HEK293T (cell line): ENCODE results near the gene SSNA1.

Experiments
- ELF4 ChIP-seq: fragments of 450-650 bp; IDR thresholded peaks from 2 replicates; pipeline ENCODE4 v1.6.1; 2017; ENCODE audit warnings: antibody characterized with exemption
- ZNF384 ChIP-seq: fragments of 450-650 bp; IDR thresholded peaks from 2 replicates; pipeline ENCODE4 v1.6.1; 2016

DNA sequence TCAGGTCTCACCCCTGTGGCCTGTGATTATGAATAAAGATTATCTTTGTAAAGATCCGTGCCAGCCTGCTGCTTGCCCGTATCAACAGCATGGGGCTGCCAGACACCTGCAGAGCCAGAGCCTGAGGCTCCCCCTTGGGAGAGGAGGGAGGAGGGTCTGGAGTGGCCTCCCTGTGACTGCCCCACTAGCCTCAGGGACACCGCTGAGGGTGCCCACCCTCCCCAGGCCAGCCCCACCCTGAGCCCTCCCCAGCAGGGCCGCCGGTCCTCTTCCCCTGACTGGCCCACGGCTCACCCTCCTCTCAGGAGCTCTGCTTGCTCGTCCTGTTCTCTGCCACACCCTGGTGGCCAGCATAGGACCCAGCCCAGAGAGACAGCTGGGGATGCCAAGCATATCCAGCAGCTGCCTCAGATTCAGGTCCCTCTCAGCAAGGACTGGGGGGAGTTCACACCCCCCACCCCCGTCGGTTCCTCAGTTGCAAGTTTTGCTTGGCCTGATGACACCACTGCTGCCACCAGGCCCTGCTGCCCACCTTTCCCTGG lies 1.9 kb downstream of the SSNA1 start:
- TF ChIP-seq ELF4, result no peak
- TF ChIP-seq ZNF384, result no peak
